Hepatocyte (in vitro differentiated cells): ENCODE measurements around the gene ATF3.
A peak's percentile ranks its signal among the peaks of the same experiment; 100 is the strongest.

Source experiments
- EZH2 ChIP-seq: fragments of 200-600 bp; sonication (generic); IDR thresholded peaks from 2 replicates; pipeline ENCODE4 v1.6.1; 2016; ENCODE audit warnings: antibody characterized with exemption, mild to moderate bottlenecking, borderline replicate concordance
- EZH2phosphoT487 ChIP-seq: fragments of 200-600 bp; sonication (generic); IDR thresholded peaks from one replicate; pipeline ENCODE4 v1.6.1; 2018; ENCODE audit warnings: antibody characterized with exemption, mild to moderate bottlenecking, low read depth, moderate library complexity; ENCODE audit not compliant: unreplicated experiment, severe bottlenecking
- TF ChIP-seq, protein P1 (sequence below): fragments of 200-600 bp; sonication (generic); IDR thresholded peaks from 2 replicates; pipeline ENCODE4 v1.5.1; 2016; ENCODE audit warnings: antibody characterized with exemption, mild to moderate bottlenecking; ENCODE audit not compliant: poor library complexity

DNA sequence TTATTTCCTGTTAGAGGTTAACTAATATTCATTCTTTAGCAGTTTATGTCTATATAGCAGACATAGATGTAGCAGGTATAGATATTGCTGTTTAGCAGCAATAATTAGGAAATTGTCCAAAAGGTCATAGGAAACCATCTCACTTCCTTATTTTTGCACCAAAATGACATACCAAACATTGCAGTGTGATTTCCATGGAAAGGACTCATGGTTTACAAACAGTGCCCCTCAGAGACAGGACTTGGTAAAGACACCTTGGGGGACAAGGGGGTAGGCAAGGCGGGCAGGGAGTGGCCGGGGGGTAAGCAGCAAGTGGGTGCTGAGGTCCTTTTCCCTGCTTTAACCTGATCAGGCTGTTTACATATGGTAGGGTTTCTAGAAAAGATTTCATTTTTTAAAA lies 60.5 kb downstream of the ATF3 start:
- TF ChIP-seq, protein P1, sequence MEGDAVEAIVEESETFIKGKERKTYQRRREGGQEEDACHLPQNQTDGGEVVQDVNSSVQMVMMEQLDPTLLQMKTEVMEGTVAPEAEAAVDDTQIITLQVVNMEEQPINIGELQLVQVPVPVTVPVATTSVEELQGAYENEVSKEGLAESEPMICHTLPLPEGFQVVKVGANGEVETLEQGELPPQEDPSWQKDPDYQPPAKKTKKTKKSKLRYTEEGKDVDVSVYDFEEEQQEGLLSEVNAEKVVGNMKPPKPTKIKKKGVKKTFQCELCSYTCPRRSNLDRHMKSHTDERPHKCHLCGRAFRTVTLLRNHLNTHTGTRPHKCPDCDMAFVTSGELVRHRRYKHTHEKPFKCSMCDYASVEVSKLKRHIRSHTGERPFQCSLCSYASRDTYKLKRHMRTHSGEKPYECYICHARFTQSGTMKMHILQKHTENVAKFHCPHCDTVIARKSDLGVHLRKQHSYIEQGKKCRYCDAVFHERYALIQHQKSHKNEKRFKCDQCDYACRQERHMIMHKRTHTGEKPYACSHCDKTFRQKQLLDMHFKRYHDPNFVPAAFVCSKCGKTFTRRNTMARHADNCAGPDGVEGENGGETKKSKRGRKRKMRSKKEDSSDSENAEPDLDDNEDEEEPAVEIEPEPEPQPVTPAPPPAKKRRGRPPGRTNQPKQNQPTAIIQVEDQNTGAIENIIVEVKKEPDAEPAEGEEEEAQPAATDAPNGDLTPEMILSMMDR = peak; percentile 14
- TF ChIP-seq EZH2 = no peak
- no peak for TF ChIP-seq EZH2phosphoT487
